T follicular helper cell (primary cell): Measurements from ENCODE around the gene OGFR.

Experiments used
- DNase-seq: peaks from one replicate; pipeline ENCODE4 v3.0.0-alpha.2; 2020; ENCODE audit warnings: low read depth

Gene OGFR

GRCh38 chr20:62860924-62861691 lies 56.5 kb downstream of the OGFR start:
- peak; percentile 34 for DNase-seq

GRCh38 chr20:62861726-62862336 lies 57.2 kb downstream of the OGFR start, which contains the start of gene TCFL5:
Gene TCFL5, minus strand, starts transcription at chr20:62861822. Its CDS starts 152 bp downstream, at chr20:62861670.
- peak; percentile 90 for DNase-seq
